Right lobe of liver (tissue), 4 donors: Measurements from ENCODE around the gene IQSEC1.

Source experiments
- CTCF ChIP-seq, 4 donors: fragments of 200-600 bp in 3 of 4; fragments of 450-650 bp in 1 of 4; IDR thresholded peaks; one replicate each; pipeline versions ENCODE4 v1.5.1 to v1.8.0; 2016 to 2022; ENCODE audit warnings: antibody characterized with exemption in 4 of 4, mild to moderate bottlenecking in 2 of 4
- POLR2A ChIP-seq: fragments of 450-650 bp; IDR thresholded peaks from one replicate; pipeline ENCODE4 v1.6.1; 2017; ENCODE audit warnings: antibody characterized with exemption, mild to moderate bottlenecking
- donor health status: DM: no; HTN: no; CAD: no.
- donor health status: DM: no; HTN: no; CAD: no.
- donor health status: DM: no; HTN: yes; CAD: no.

DNA sequence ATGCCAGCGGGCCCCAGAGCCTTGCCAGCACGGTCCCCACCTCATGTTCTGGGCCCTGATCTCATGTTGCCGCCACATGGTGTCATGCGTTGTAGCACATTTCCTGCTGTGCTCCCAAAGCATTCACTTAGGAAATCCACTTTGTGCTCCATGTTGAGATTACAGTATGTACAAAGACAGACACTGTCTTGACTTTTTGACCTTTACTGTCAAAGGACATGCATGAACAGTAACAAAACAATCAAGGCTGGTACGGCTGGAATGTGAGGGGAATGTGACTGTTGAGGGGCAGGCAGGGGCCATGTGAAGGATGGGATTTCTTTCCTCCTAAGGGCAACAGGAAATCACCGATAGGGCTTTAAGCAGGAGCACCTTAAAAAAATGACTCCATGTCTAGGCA lies 178.6 kb downstream of the IQSEC1 start:
- TF ChIP-seq CTCF (IDR thresholded peaks at IDR 0.05) (no peak), POLR2A (no peak)
